Neural progenitor cell (in vitro differentiated cells): ENCODE results near the gene DKKL1. TPM values are rescaled to one million over a fixed set of nuclear protein-coding genes. Genes with fewer than 3 reads are reported as not detected.
"Not testable (repeated sequence)": the region's sequence is repeated elsewhere in the genome, so short reads cannot be mapped to it uniquely, and the experiment has no call there.

Source experiments
- DNase-seq: peaks from one replicate; pipeline ENCODE4 v3.0.0-alpha.2; 2016; ENCODE audit warnings: low spot score
- H2AFZ ChIP-seq: fragments of 200-600 bp; sonication (generic); replicated peaks from 2 replicates; pipeline ENCODE4 v1.6.1; 2016; ENCODE audit warnings: antibody characterized with exemption
- H3F3A ChIP-seq: fragments of 200-600 bp; sonication (generic); 2 replicates; pipeline ENCODE4 v1.6.1; 2016; ENCODE audit warnings: antibody characterized with exemption, low read depth
- H3K27ac ChIP-seq: fragments of 200-600 bp; sonication (generic); 2 replicates; pipeline ENCODE4 v1.5.1; 2016; ENCODE audit warnings: mild to moderate bottlenecking
- H3K27me3 ChIP-seq: fragments of 200-600 bp; sonication (generic); 2 replicates; pipeline ENCODE4 v1.6.1; 2016; ENCODE audit warnings: mild to moderate bottlenecking, moderate library complexity
- H3K36me3 ChIP-seq: fragments of 200-600 bp; sonication (generic); 2 replicates; pipeline ENCODE4 v1.5.1; 2016
- H3K4me1 ChIP-seq: fragments of 200-600 bp; sonication (generic); 2 replicates; pipeline ENCODE4 v1.6.1; 2016; ENCODE audit warnings: mixed run types
- H3K4me2 ChIP-seq: fragments of 200-600 bp; sonication (generic); 2 replicates; pipeline ENCODE4 v1.6.1; 2016
- H3K4me3 ChIP-seq: fragments of 200-600 bp; sonication (generic); 2 replicates; pipeline ENCODE4 v1.5.1; 2016
- H3K79me2 ChIP-seq: fragments of 200-600 bp; sonication (generic); 2 replicates; pipeline ENCODE4 v1.6.1; 2016; ENCODE audit warnings: low read depth
- H3K9ac ChIP-seq: fragments of 200-600 bp; sonication (generic); 2 replicates; pipeline ENCODE4 v1.6.1; 2016
- H3K9me3 ChIP-seq: fragments of 200-600 bp; sonication (generic); 2 replicates; pipeline ENCODE4 v1.5.1; 2016; ENCODE audit warnings: low read depth
- H4K20me1 ChIP-seq: fragments of 200-600 bp; sonication (generic); 2 replicates; pipeline ENCODE4 v1.6.1; 2016; ENCODE audit warnings: low read depth
- H3K27ac Mint-ChIP-seq: 3 replicates; pipeline ENCODE4 v1.8.0; 2021; ENCODE audit warnings: mixed read lengths
- H3K27me3 Mint-ChIP-seq: 2 replicates; pipeline ENCODE4 v1.8.0; 2022; ENCODE audit warnings: low read depth, mild to moderate bottlenecking, inconsistent platforms, moderate library complexity, mixed read lengths; ENCODE audit not compliant: insufficient read depth
- H3K36me3 Mint-ChIP-seq: 3 replicates; pipeline ENCODE4 v1.8.0; 2021; ENCODE audit warnings: mixed read lengths
- H3K4me1 Mint-ChIP-seq: 3 replicates; pipeline ENCODE4 v1.8.0; 2021; ENCODE audit warnings: mixed read lengths
- H3K4me3 Mint-ChIP-seq: 3 replicates; pipeline ENCODE4 v1.8.0; 2021; ENCODE audit warnings: mild to moderate bottlenecking, moderate library complexity, mixed read lengths
- H3K9me3 Mint-ChIP-seq: 3 replicates; pipeline ENCODE4 v1.8.0; 2020; ENCODE audit warnings: mixed read lengths
- EZH2 ChIP-seq: fragments of 200-600 bp; sonication (generic); IDR thresholded peaks from 2 replicates; pipeline ENCODE4 v1.6.1; 2017; ENCODE audit warnings: antibody characterized with exemption, mild to moderate bottlenecking, moderate library complexity
- EZH2phosphoT487 ChIP-seq: fragments of 200-600 bp; sonication (generic); IDR thresholded peaks from 2 replicates; pipeline ENCODE4 v1.6.1; 2017; ENCODE audit warnings: antibody characterized with exemption
- total RNA-seq: library from RNA; depleted of rRNA; stranded (reverse); fragments of >200 nt; gene quantifications from 2 replicates; pipeline ENCODE4 v1.2.3, GENCODE V29; 2015; ENCODE audit warnings: low replicate concordance
- TF ChIP-seq, protein P1 (sequence below): fragments of 200-600 bp; sonication (generic); IDR thresholded peaks from 2 replicates; pipeline ENCODE4 v1.5.1; 2017; ENCODE audit warnings: antibody characterized with exemption, mild to moderate bottlenecking

DKKL1 gene
- total RNA-seq, 1 donor from 2014 or later = 3.0 TPM

DNA sequence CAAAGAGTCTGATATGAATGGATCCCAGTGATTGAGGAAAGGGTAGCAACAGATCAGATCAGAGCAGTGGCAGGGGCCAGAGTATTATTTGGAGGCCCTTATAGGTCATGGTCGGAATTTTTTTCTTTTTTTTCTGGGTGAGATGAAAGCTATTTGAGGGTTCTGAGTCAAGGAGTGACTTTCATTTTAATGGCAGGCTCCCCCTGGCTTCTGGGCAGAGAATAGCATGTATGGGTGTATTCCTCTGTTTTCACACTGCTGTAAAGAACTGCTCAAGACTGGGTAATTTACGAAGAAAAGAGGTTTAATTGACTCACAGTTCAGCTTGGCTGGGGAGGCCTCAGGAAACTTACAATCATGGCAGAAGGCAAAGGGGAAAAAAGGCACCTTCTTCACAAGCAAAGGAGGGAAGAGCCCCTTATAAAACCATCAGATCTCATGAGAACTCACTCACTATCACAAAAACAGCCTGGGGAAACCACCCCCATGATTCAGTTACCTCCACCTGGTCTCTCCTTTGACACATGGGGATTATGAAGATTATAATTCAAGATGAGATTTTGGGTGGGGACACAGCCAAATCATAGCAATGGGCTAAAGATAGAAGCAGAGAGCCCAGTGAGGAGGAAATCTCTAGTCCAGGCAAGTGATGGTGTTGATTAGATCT is 35.7 kb upstream of the DKKL1 start:
- H3K9me3 ChIP-seq = no peaks in the 10 kb centered on the region
- H3K79me2 ChIP-seq = no peaks in the 10 kb centered on the region
- no peak overlapping the region for H3K27ac Mint-ChIP-seq
- H3K4me1 ChIP-seq = no peaks in the 10 kb centered on the region
- peak; percentile 30 for DNase-seq
- TF ChIP-seq, protein P1, sequence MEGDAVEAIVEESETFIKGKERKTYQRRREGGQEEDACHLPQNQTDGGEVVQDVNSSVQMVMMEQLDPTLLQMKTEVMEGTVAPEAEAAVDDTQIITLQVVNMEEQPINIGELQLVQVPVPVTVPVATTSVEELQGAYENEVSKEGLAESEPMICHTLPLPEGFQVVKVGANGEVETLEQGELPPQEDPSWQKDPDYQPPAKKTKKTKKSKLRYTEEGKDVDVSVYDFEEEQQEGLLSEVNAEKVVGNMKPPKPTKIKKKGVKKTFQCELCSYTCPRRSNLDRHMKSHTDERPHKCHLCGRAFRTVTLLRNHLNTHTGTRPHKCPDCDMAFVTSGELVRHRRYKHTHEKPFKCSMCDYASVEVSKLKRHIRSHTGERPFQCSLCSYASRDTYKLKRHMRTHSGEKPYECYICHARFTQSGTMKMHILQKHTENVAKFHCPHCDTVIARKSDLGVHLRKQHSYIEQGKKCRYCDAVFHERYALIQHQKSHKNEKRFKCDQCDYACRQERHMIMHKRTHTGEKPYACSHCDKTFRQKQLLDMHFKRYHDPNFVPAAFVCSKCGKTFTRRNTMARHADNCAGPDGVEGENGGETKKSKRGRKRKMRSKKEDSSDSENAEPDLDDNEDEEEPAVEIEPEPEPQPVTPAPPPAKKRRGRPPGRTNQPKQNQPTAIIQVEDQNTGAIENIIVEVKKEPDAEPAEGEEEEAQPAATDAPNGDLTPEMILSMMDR = peak; percentile 64
- TF ChIP-seq EZH2 = no peak
- H4K20me1 ChIP-seq = no peaks in the 10 kb centered on the region
- H3K27me3 ChIP-seq = no peaks in the 10 kb centered on the region
- H3K9ac ChIP-seq = no peak overlapping the region
- H3K9me3 Mint-ChIP-seq = peaks cover 8% of the 10 kb centered on the region
- no peak overlapping the region for H3K4me3 Mint-ChIP-seq
- H3K36me3 Mint-ChIP-seq = peaks cover 48% of the 10 kb centered on the region
- no peaks in the 10 kb centered on the region for H3K36me3 ChIP-seq
- H3K27me3 Mint-ChIP-seq = peaks cover 6% of the 10 kb centered on the region
- no peak overlapping the region for H3K4me2 ChIP-seq
- peaks cover 4% of the 10 kb centered on the region for H3K4me1 Mint-ChIP-seq
- H2AFZ ChIP-seq = no peak overlapping the region
- H3F3A ChIP-seq = peaks cover 9% of the 10 kb centered on the region
- no peak overlapping the region for H3K27ac ChIP-seq
- no peak overlapping the region for H3K4me3 ChIP-seq

DNA sequence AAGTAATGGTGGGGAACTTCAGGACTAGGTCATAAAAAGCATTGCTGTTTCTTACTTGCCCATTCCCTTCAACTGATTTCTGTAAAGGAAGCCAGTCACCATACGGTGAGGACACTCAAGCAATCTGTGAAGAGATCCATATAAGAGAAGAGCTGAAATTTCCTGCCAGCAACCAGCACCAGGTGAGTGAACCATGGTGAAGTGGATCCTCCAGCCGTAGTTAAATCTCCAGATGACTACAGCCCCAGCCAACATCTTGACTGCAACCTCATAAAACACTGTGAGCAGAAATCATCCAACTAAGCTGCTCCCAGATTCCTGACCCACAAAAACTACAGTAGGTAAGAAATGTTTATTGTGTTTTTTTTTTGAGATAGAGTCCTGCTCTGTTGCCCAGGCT is 34.9 kb upstream of the DKKL1 start:
- H2AFZ ChIP-seq = no peak overlapping the region
- H3K27ac Mint-ChIP-seq = no peak overlapping the region
- TF ChIP-seq EZH2 = no peak

DNA sequence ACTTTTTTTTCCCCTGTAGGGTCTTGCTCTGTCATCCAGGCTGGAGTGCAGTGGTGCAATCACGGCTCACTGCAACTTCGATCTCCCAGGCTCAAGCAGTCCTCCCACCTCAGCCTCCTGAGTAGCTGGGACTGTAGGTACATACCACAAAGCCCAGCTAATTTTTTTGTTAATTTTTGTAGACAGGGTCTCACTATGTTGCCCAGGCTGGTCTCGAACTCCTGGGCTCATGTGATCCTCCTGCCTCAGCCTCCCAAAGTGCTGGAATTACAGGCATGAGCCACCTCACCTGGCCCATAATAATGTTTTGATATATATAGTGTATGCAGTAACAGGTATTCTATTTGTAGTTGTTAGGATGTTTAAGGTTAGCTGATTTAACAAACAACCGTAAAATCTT is 32.5 kb upstream of the DKKL1 start:
- H3K9me3 Mint-ChIP-seq, H4K20me1 ChIP-seq, H3K4me2 ChIP-seq, H3K4me3 ChIP-seq, H3F3A ChIP-seq, H3K27ac ChIP-seq, H2AFZ ChIP-seq, H3K36me3 ChIP-seq, H3K4me3 Mint-ChIP-seq, H3K9me3 ChIP-seq, H3K27me3 ChIP-seq, H3K4me1 ChIP-seq, H3K4me1 Mint-ChIP-seq, H3K9ac ChIP-seq, H3K27ac Mint-ChIP-seq, H3K79me2 ChIP-seq, DNase-seq: not testable (repeated sequence)
- Mint-ChIP-seq H3K36me3 (peaks cover 43% of the 10 kb centered on the region), H3K27me3 (peaks cover 12% of the 10 kb centered on the region)

More for the DNA sequence above, 34.9 kb upstream of the DKKL1 start:
- H3K9me3 Mint-ChIP-seq = peaks cover 3% of the 10 kb centered on the region
- H3K27me3 Mint-ChIP-seq = peaks cover 10% of the 10 kb centered on the region
- peaks cover 9% of the 10 kb centered on the region for H3K4me1 Mint-ChIP-seq
- peaks cover 43% of the 10 kb centered on the region for H3K36me3 Mint-ChIP-seq
- no peak for DNase-seq
- Histone ChIP-seq H3K79me2 (no peaks in the 10 kb centered on the region), H3K4me3 (no peak overlapping the region), H3K9ac (no peak overlapping the region), H4K20me1 (no peaks in the 10 kb centered on the region), H3K27ac (no peak overlapping the region), H3F3A (peaks cover 9% of the 10 kb centered on the region), H3K4me1 (no peaks in the 10 kb centered on the region), H3K4me2 (no peak overlapping the region), H3K9me3 (no peaks in the 10 kb centered on the region), H3K36me3 (no peaks in the 10 kb centered on the region), H3K27me3 (no peaks in the 10 kb centered on the region)
- H3K4me3 Mint-ChIP-seq = peak overlapping the region; percentile 7

DNA sequence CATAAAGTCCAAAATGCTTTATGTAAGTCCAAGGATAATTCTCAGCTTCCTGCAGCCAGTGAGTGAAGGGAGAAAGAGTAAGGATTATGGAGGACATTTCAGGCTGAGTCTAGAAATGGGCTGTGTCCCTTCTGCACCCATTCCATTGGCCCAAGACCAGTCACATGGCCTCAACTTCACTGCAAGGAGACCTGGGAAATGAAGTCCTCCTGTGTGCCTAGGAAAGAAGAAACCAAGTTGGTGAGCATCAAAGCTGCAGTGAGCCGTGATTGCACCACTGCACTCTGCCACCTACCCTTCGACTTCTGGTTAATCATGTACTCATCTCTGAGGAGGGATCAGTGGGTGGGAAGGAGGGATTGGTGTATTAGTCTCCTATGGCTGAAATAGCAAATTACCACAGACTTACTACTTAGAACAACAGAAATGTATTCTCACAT is 32.0 kb upstream of the DKKL1 start:
- Histone ChIP-seq H2AFZ (no peak overlapping the region), H3K79me2 (no peaks in the 10 kb centered on the region), H3K4me3 (no peak overlapping the region), H3K27ac (no peak overlapping the region), H3K4me2 (no peak overlapping the region), H3K9ac (no peak overlapping the region), H3K27me3 (no peaks in the 10 kb centered on the region), H3K9me3 (no peaks in the 10 kb centered on the region), H3K36me3 (no peaks in the 10 kb centered on the region), H4K20me1 (peaks cover 3% of the 10 kb centered on the region), H3F3A (peaks cover 9% of the 10 kb centered on the region), H3K4me1 (no peaks in the 10 kb centered on the region)
- peak overlapping the region; percentile 43 for H3K4me3 Mint-ChIP-seq
- peaks cover 13% of the 10 kb centered on the region for H3K27me3 Mint-ChIP-seq
- peak; percentile 64 for DNase-seq
- TF ChIP-seq EZH2 = no peak
- TF ChIP-seq EZH2phosphoT487 = no peak
- H3K9me3 Mint-ChIP-seq = no peaks in the 10 kb centered on the region
- peaks cover 9% of the 10 kb centered on the region for H3K4me1 Mint-ChIP-seq
- H3K27ac Mint-ChIP-seq = no peak overlapping the region
- H3K36me3 Mint-ChIP-seq = peaks cover 39% of the 10 kb centered on the region

DNA sequence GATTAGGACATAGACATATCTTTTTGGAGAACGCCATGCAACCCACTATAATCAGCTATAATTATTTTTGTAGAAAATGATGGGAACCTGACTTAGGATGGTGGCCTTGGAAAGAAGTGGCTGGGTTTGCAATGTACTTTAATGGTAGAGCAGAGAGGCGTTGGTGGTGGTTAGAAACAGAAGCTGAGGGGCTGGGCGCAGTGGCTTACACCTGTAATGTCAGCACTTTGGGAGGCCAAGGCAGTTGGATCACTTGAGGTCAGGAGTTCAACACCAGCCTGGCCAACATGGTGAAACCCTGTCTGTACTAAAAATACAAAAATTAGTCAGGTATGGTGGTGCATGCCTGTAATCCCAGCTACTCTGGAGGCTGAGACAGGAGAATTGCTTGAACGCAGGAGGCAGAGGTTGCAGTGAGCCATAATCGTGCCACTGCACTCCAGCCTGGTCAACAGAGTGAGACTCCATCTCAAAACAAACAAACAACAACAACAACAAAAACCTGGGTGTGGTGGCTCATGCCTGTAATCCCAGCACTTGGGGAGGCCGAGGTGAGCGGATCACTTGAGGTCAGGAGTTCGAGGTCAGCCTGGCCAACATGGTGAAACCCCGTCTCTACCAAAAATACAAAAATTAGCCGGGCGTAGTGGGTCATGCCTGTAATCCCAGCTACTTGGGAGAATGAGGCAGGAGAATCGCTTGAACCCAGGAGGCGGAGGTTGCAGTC is 30.8 kb upstream of the DKKL1 start:
- not testable (repeated sequence) for DNase-seq, H3K27ac ChIP-seq, H3K79me2 ChIP-seq, H3K4me3 Mint-ChIP-seq, H3F3A ChIP-seq, H3K9me3 ChIP-seq, H3K36me3 ChIP-seq, H2AFZ ChIP-seq, H3K4me2 ChIP-seq, H3K9me3 Mint-ChIP-seq, H3K4me3 ChIP-seq, H3K9ac ChIP-seq, H3K4me1 ChIP-seq, H3K27ac Mint-ChIP-seq, H3K27me3 ChIP-seq
- H4K20me1 ChIP-seq = peaks cover 12% of the 10 kb centered on the region
- peaks cover 13% of the 10 kb centered on the region for H3K27me3 Mint-ChIP-seq
- peaks cover 39% of the 10 kb centered on the region for H3K36me3 Mint-ChIP-seq
- H3K4me1 Mint-ChIP-seq = peaks cover 11% of the 10 kb centered on the region
